Erythroblast (primary cell): Measurements from ENCODE around the gene FAM107B.

ENCODE experiments used
- GATA1 ChIP-seq: IDR thresholded peaks from 2 replicates; pipeline ENCODE4 v1.6.1; 2011; ENCODE audit warnings: low read depth, mild to moderate bottlenecking, control low read depth, low read length, moderate library complexity
- POLR2A ChIP-seq: IDR thresholded peaks from 2 replicates; pipeline ENCODE4 v1.6.1; 2011; ENCODE audit warnings: mild to moderate bottlenecking, low read length

DNA sequence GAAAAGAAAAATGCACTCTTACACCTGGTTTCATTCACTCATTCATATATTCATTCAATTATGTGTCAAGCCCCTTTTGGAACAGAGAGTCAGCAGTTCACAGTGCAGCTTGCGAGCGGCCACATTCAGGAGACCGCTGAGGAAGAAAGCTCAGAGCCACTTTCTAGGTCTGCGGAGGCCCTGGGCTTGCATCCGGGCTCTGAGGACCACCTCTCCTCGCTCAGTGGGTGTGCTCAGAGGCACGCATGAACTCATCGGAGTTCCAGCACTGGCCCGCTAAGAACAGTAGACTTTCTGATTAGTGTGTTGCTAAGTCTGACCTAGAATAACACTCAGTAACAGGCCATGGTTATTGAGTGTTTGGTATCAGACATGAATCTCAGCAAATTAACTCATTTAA is 1.8 kb upstream of the FAM107B start:
- no peak for TF ChIP-seq POLR2A
- TF ChIP-seq GATA1, result no peak
